Adrenal gland (tissue), 5 donors: ENCODE data around the gene PLD4.

Experiments used
- CTCF ChIP-seq, 6 experiments: fragments of 450-650 bp in 4 of 6; fragments of 200-600 bp in 2 of 6; sonication (generic) in 1 of 6; IDR thresholded peaks; 1 replicate in 5 of 6; 2 replicates in 1 of 6; pipeline versions ENCODE4 v1.5.1 to v1.8.0; 2016 to 2021; ENCODE audit warnings: antibody characterized with exemption in 6 of 6, mild to moderate bottlenecking in 2 of 6, moderate library complexity in 1 of 6
- POLR2A ChIP-seq, 2 donors: fragments of 450-650 bp; IDR thresholded peaks; one replicate each; pipeline ENCODE4 v1.6.1; 2017; ENCODE audit warnings: antibody characterized with exemption in 2 of 2, mild to moderate bottlenecking in 2 of 2, moderate library complexity in 1 of 2
- donor health status: DM: no; HTN: no; CAD: no.

GRCh38 chr14:104955396-104955770, 30.7 kb downstream of the PLD4 start:
- TF ChIP-seq CTCF (IDR thresholded peaks at IDR 0.05) (no peak), POLR2A (IDR thresholded peaks at IDR 0.05) (no peak)
